DOHH2 (cell line): ENCODE measurements around the gene KRTAP10-12.

ENCODE experiments used
- H3F3A ChIP-seq: fragments of 200-600 bp; sonication (generic), shearing (Covaris generic); 2 replicates; pipeline ENCODE4 v1.6.0; 2016; ENCODE audit warnings: antibody characterized with exemption, mild to moderate bottlenecking; ENCODE audit not compliant: control insufficient read depth, insufficient read depth
- H3K27ac ChIP-seq: fragments of 200-600 bp; sonication (generic); 2 replicates; pipeline ENCODE4 v1.5.1; 2014; ENCODE audit warnings: low read depth, mild to moderate bottlenecking, low read length, moderate library complexity
- H3K27me3 ChIP-seq: fragments of 200-600 bp; sonication (generic); 2 replicates; pipeline ENCODE4 v1.6.1; 2014; ENCODE audit warnings: mild to moderate bottlenecking, low read length, mixed read lengths; ENCODE audit not compliant: control insufficient read depth
- H3K36me3 ChIP-seq: fragments of 200-600 bp; sonication (generic); 2 replicates; pipeline ENCODE4 v1.6.1; 2014; ENCODE audit warnings: mild to moderate bottlenecking, low read length, moderate library complexity, mixed read lengths; ENCODE audit not compliant: control insufficient read depth
- H3K4me1 ChIP-seq: fragments of 200-600 bp; sonication (generic); 2 replicates; pipeline ENCODE4 v1.6.1; 2014; ENCODE audit warnings: mild to moderate bottlenecking, low read length, mixed read lengths; ENCODE audit not compliant: control insufficient read depth
- H3K4me2 ChIP-seq: fragments of 200-600 bp; sonication (generic); 2 replicates; pipeline ENCODE4 v1.6.0; 2014; ENCODE audit warnings: mild to moderate bottlenecking, low read length, moderate library complexity
- H3K4me3 ChIP-seq: fragments of 200-600 bp; sonication (generic); 2 replicates; pipeline ENCODE4 v1.5.1; 2014; ENCODE audit warnings: mild to moderate bottlenecking, low read length, mixed read lengths
- H3K79me2 ChIP-seq: fragments of 200-600 bp; sonication (generic); 2 replicates; pipeline ENCODE4 v1.6.1; 2014; ENCODE audit warnings: mild to moderate bottlenecking, low read length, mixed read lengths; ENCODE audit not compliant: control insufficient read depth
- H3K9me2 ChIP-seq: fragments of 200-600 bp; sonication (generic); replicated peaks from 2 replicates; pipeline ENCODE4 v1.6.1; 2014; ENCODE audit warnings: mild to moderate bottlenecking, low read length, mixed read lengths; ENCODE audit not compliant: control insufficient read depth
- H3K9me3 ChIP-seq: fragments of 200-600 bp; sonication (generic); 2 replicates; pipeline ENCODE4 v1.6.1; 2014; ENCODE audit warnings: antibody characterized with exemption, low read length, mixed read lengths; ENCODE audit not compliant: control insufficient read depth, insufficient read depth
- H4K20me1 ChIP-seq: fragments of 200-600 bp; sonication (generic); 2 replicates; pipeline ENCODE4 v1.6.0; 2014; ENCODE audit warnings: low read depth, mild to moderate bottlenecking, antibody characterized with exemption, low read length, moderate library complexity; ENCODE audit not compliant: control insufficient read depth, insufficient read depth
- EZH2phosphoT487 ChIP-seq: fragments of 200-600 bp; sonication (generic); IDR thresholded peaks from 2 replicates; pipeline ENCODE4 v1.6.1; 2017; ENCODE audit warnings: borderline replicate concordance, mild to moderate bottlenecking, antibody characterized with exemption, low read length, moderate library complexity, mixed read lengths
- TF ChIP-seq, protein P1 (sequence below): fragments of 200-600 bp; sonication (generic); IDR thresholded peaks from one replicate; pipeline ENCODE4 v1.5.1; 2014; ENCODE audit warnings: antibody characterized with exemption, mild to moderate bottlenecking, low read depth, low read length; ENCODE audit not compliant: poor library complexity, severe bottlenecking

The KRTAP10-12 gene

DNA sequence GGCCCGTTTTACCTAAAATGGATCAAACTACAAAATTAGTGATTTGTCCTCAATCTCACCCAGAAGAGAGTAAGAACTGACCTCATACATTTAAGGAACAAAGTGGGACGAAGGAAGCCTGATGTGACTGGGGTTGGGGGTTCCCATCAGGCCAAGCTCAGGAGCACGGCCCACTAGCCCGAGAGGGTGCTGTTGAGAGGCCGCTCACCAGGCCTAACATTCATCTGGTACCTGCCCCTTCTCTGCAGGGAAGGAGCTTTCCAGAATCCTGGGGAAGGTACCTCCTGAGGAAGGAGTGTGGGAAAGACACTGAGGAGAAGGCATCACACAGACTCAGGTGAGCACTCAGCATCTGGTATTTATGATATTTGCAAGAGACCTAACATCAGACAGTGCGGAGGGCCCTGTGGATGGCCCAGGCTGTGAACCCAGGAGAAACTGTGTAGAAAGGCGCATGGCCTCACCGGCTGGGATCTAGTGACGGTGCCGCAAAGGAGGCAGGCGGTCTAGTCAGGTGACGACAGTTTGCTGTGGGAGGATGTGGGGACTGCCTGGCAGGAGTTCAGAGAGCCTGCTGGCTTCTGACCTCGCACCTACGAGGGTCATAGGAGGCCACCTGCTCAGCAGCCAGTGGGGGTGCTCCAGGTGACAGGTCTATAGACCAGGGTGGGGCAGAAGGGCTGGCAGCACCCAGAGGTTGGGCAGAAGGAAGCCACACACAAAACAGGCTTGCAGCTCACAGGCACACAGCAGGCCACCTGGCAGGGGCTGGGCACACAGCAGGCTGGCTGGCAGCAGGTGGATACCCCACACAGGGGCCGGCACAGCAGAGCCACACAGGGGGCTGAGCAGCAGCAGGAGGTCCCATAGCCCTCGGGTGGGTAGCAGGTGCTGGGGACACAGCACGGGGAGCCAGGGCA lies 43.1 kb upstream of the KRTAP10-12 start:
- H3K79me2 ChIP-seq, result no peaks in the 10 kb centered on the region
- no peaks in the 10 kb centered on the region for H3K9me2 ChIP-seq
- H3K36me3 ChIP-seq, result no peaks in the 10 kb centered on the region
- no peaks in the 10 kb centered on the region for H3F3A ChIP-seq
- no peak overlapping the region for H3K4me2 ChIP-seq
- no peaks in the 10 kb centered on the region for H4K20me1 ChIP-seq
- H3K27me3 ChIP-seq, result no peaks in the 10 kb centered on the region
- no peak overlapping the region for H3K27ac ChIP-seq
- no peak overlapping the region for H3K4me3 ChIP-seq
- no peaks in the 10 kb centered on the region for H3K9me3 ChIP-seq
- TF ChIP-seq EZH2phosphoT487, result no peak
- TF ChIP-seq, protein P1, sequence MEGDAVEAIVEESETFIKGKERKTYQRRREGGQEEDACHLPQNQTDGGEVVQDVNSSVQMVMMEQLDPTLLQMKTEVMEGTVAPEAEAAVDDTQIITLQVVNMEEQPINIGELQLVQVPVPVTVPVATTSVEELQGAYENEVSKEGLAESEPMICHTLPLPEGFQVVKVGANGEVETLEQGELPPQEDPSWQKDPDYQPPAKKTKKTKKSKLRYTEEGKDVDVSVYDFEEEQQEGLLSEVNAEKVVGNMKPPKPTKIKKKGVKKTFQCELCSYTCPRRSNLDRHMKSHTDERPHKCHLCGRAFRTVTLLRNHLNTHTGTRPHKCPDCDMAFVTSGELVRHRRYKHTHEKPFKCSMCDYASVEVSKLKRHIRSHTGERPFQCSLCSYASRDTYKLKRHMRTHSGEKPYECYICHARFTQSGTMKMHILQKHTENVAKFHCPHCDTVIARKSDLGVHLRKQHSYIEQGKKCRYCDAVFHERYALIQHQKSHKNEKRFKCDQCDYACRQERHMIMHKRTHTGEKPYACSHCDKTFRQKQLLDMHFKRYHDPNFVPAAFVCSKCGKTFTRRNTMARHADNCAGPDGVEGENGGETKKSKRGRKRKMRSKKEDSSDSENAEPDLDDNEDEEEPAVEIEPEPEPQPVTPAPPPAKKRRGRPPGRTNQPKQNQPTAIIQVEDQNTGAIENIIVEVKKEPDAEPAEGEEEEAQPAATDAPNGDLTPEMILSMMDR, result no peak
- no peaks in the 10 kb centered on the region for H3K4me1 ChIP-seq

- no peaks in the 10 kb centered on the region for H3K36me3 ChIP-seq
- no peak within 1 kb of the TSS for H3K4me2 ChIP-seq
- no peaks in the 10 kb centered on the region for H3K9me3 ChIP-seq
- no peaks in the 10 kb centered on the region for H3K9me2 ChIP-seq
- H3K27ac ChIP-seq, result no peak within 1 kb of the TSS
- no peaks in the 10 kb centered on the region for H4K20me1 ChIP-seq
- H3F3A ChIP-seq, result no peaks in the 10 kb centered on the region
- no peaks in the 10 kb centered on the region for H3K4me1 ChIP-seq
- no peaks in the 10 kb centered on the region for H3K79me2 ChIP-seq
- no peak within 1 kb of the TSS for H3K4me3 ChIP-seq
- no peaks in the 10 kb centered on the region for H3K27me3 ChIP-seq
- TF ChIP-seq, protein P1, result no peak
- no peak for TF ChIP-seq EZH2phosphoT487
Measured at GRCh38 chr21:44654576-44655175, 42.3 kb upstream of the KRTAP10-12 start, which contains the start of gene KRTAP12-4. KRTAP12-4 (minus strand) TSS chr21:44654659; CDS start chr21:44654614, 45 bp downstream.

DNA sequence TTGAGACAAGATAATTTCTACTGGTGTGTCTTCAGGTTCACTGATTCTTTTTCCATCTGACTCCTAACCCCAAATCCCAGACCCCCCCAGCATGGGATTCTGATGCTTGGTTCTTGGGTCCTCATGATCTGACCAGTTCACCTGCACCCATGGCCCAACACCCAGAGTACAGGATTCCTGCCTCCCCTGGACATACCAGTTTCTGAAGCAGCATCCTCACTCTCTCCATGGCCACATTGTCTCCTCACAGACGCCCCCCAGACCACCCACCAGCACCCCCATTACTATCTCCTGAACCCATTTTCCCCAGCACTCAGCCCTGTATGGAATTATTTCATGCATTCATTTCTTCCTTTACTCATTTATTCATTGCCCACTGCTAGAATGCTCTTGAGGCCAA lies 40.1 kb upstream of the KRTAP10-12 start:
- Histone ChIP-seq H3F3A (no peaks in the 10 kb centered on the region), H3K4me1 (no peaks in the 10 kb centered on the region), H3K36me3 (no peaks in the 10 kb centered on the region), H3K27ac (no peak overlapping the region), H3K27me3 (no peaks in the 10 kb centered on the region), H3K79me2 (no peaks in the 10 kb centered on the region), H3K4me3 (no peak overlapping the region), H3K9me2 (no peaks in the 10 kb centered on the region), H3K9me3 (no peaks in the 10 kb centered on the region), H4K20me1 (no peaks in the 10 kb centered on the region), H3K4me2 (no peak overlapping the region)
- TF ChIP-seq EZH2phosphoT487, result no peak
